ENCODE results near the gene STK32C.

DNA sequence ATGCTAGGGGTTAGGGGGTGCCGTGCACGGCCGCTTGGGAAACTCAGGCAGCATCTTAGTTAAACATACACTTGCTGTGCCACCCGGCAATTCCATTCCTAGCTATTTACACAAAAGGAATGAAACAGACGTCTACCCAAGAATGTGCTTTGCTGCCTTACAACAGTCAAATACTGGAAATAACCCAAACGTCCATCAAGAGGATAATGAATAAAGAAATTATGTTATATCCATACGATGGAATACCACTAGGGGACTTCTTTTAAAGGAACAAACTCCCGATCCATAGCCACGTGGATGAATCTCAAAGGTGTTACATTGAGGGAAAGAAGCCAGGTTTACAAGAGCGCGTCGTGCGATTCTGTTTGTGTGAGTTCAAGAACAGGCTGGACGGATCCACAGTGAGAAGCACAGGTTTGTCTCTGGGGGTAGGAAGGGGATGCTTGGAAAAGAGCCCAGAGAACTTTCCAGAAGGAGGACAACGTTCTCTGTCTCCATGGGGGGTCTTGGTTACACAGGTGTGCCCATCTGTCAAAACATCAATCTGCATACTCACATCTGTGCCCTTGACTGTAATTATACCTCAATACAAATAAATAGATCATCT is 41.8 kb downstream of the STK32C start:
- TF ChIP-seq, protein P1, sequence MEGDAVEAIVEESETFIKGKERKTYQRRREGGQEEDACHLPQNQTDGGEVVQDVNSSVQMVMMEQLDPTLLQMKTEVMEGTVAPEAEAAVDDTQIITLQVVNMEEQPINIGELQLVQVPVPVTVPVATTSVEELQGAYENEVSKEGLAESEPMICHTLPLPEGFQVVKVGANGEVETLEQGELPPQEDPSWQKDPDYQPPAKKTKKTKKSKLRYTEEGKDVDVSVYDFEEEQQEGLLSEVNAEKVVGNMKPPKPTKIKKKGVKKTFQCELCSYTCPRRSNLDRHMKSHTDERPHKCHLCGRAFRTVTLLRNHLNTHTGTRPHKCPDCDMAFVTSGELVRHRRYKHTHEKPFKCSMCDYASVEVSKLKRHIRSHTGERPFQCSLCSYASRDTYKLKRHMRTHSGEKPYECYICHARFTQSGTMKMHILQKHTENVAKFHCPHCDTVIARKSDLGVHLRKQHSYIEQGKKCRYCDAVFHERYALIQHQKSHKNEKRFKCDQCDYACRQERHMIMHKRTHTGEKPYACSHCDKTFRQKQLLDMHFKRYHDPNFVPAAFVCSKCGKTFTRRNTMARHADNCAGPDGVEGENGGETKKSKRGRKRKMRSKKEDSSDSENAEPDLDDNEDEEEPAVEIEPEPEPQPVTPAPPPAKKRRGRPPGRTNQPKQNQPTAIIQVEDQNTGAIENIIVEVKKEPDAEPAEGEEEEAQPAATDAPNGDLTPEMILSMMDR (IDR thresholded peaks at IDR 0.05): no peak
- TF ChIP-seq POLR2A (IDR thresholded peaks at IDR 0.05) (no peak), POLR2AphosphoS5 (IDR thresholded peaks at IDR 0.05; ENCODE audit: insufficient read depth in 1 of 2, low read depth in 1 of 2) (no peak)
